ENCODE data around the gene RPS6KA2. TPM values are rescaled to one million over a fixed set of nuclear protein-coding genes. Genes with fewer than 3 reads are reported as not detected.
"Not testable (repeated sequence)": the region's sequence is repeated elsewhere in the genome, so short reads cannot be mapped to it uniquely, and the experiment has no call there.

The RPS6KA2 gene
- total and polyA plus RNA-seq, 2 donors (not counting 3 experiments of a cell fraction or from before 2014, with no cell fraction given), result 54.5 to 75.8 TPM

GRCh38 chr6:166635013-166635970 is 8.2 kb upstream of the RPS6KA2 start:
- Histone ChIP-seq H3K27me3 (ENCODE audit: control insufficient read depth in 2 of 2, insufficient read depth in 2 of 2, low read length in 2 of 2) (no peaks in the 10 kb centered on the region), H3K9me1 (replicated peaks; ENCODE audit: control insufficient read depth, extremely low read depth, insufficient read depth, low read length) (no peaks in the 10 kb centered on the region), H2AFZ (ENCODE audit: low read depth, low read length) (no peak overlapping the region), H3K79me2 (ENCODE audit: control insufficient read depth, insufficient read depth, low read length) (no peaks in the 10 kb centered on the region), H3K9me3 (replicated peaks; ENCODE audit: control insufficient read depth, insufficient read depth, low read length) (no peaks in the 10 kb centered on the region), H3K27ac (ENCODE audit: insufficient read depth, low read depth, low read length) (no peak overlapping the region), H3K4me2 (ENCODE audit: insufficient read depth, low read length) (no peak overlapping the region), H3K4me3 (replicated peaks in 1 of 3; ENCODE audit: insufficient read depth in 1 of 3, low read depth in 1 of 3, low read length in 3 of 3) (no peak overlapping the region), H3K4me1 (ENCODE audit: control insufficient read depth, extremely low read depth, insufficient read depth, low read length) (peaks cover 18% of the 10 kb centered on the region), H3K36me3 (ENCODE audit: control insufficient read depth in 2 of 2, extremely low read depth in 1 of 2, insufficient read depth in 2 of 2, low read length in 2 of 2) (no peaks in the 10 kb centered on the region), H3K9ac (replicated peaks; ENCODE audit: extremely low read depth, insufficient read depth, low read length) (no peak overlapping the region), H4K20me1 (replicated peaks; ENCODE audit: control insufficient read depth, extremely low read depth, insufficient read depth, low read length) (no peaks in the 10 kb centered on the region)
- DNase-seq (ENCODE audit: low read depth, low spot score) (no peak), FAIRE-seq (no peak)
- intact Hi-C loops (cut with micrococcal nuclease), result no loop called here
- POLR2A ChIA-PET, result no interaction called here
- TF ChIP-seq EZH2 (IDR thresholded peaks at IDR 0.05; ENCODE audit: borderline replicate concordance, low read depth, low read length, severe bottlenecking) (no peak), MYC (IDR thresholded peaks at IDR 0.05; ENCODE audit: low read depth, low read length) (no peak), JUN (IDR thresholded peaks at IDR 0.05; ENCODE audit: borderline replicate concordance, insufficient read depth, insufficient read length, low read depth) (no peak), POLR2AphosphoS5 (IDR thresholded peaks at IDR 0.05; ENCODE audit: insufficient read depth, low read depth, low read length) (no peak)
- TF ChIP-seq, protein P1, sequence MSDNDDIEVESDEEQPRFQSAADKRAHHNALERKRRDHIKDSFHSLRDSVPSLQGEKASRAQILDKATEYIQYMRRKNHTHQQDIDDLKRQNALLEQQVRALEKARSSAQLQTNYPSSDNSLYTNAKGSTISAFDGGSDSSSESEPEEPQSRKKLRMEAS (IDR thresholded peaks at IDR 0.05; ENCODE audit: insufficient read depth, insufficient read length), result no peak
- BruUV-seq (replicated peaks), result no TSS peak
- CTCF ChIA-PET, result no interaction called here
- dilution Hi-C loops (cut with MboI; ENCODE audit: extremely low pct_ligation_motif_present, low sequenced_read_pairs), result no loop called here

GRCh38 chr6:166634581-166634980 is 7.5 kb upstream of the RPS6KA2 start:
- H3K79me2 ChIP-seq (ENCODE audit: control insufficient read depth, insufficient read depth, low read length); H3K9ac ChIP-seq (replicated peaks; ENCODE audit: extremely low read depth, insufficient read depth, low read length); H2AFZ ChIP-seq (ENCODE audit: low read depth, low read length); H4K20me1 ChIP-seq (replicated peaks; ENCODE audit: control insufficient read depth, extremely low read depth, insufficient read depth, low read length); BruUV-seq (replicated peaks); dilution Hi-C loops (cut with MboI; ENCODE audit: extremely low pct_ligation_motif_present, low sequenced_read_pairs); POLR2A ChIA-PET; H3K9me1 ChIP-seq (replicated peaks; ENCODE audit: control insufficient read depth, extremely low read depth, insufficient read depth, low read length); intact Hi-C loops (cut with micrococcal nuclease); H3K36me3 ChIP-seq (ENCODE audit: control insufficient read depth in 2 of 2, extremely low read depth in 1 of 2, insufficient read depth in 2 of 2, low read length in 2 of 2); H3K4me2 ChIP-seq (ENCODE audit: insufficient read depth, low read length); H3K4me3 ChIP-seq (replicated peaks in 1 of 3; ENCODE audit: insufficient read depth in 1 of 3, low read depth in 1 of 3, low read length in 3 of 3); FAIRE-seq; H3K27me3 ChIP-seq (ENCODE audit: control insufficient read depth in 2 of 2, insufficient read depth in 2 of 2, low read length in 2 of 2); H3K9me3 ChIP-seq (replicated peaks; ENCODE audit: control insufficient read depth, insufficient read depth, low read length); H3K27ac ChIP-seq (ENCODE audit: insufficient read depth, low read depth, low read length); DNase-seq (ENCODE audit: low read depth, low spot score): not testable (repeated sequence)
- peaks cover 10% of the 10 kb centered on the region for H3K4me1 ChIP-seq (ENCODE audit: control insufficient read depth, extremely low read depth, insufficient read depth, low read length)
- CTCF ChIA-PET, result interaction anchor here (1.4 kb wide), 1 partner anchor 11 kb away, joined by 3 read pairs; no protein-coding TSS in a partner anchor

All from endothelial cell of umbilical vein (primary cell).